CD14-positive monocyte (primary cell): ENCODE results near the gene CHD2. TPM values are rescaled to one million over a fixed set of nuclear protein-coding genes. Genes with fewer than 3 reads are reported as not detected.

Experiments
- DNase-seq, 3 donors: peaks; one replicate each; pipeline ENCODE4 v3.0.0-alpha.2; 2011 to 2022
- H2AFZ ChIP-seq: 2 replicates; pipeline ENCODE4 v1.6.0; 2012; ENCODE audit warnings: mild to moderate bottlenecking, low read depth, low read length, inconsistent platforms; ENCODE audit not compliant: insufficient read depth, poor library complexity, severe bottlenecking
- H3K27ac ChIP-seq, 2 donors: 1 replicate in 1 of 2; 2 replicates in 1 of 2; pipeline ENCODE4 v1.5.1; 2012 to 2013; ENCODE audit warnings: low read length in 2 of 2, control low read depth in 1 of 2, inconsistent platforms in 1 of 2, low read depth in 1 of 2, mild to moderate bottlenecking in 1 of 2
- H3K27me3 ChIP-seq, 2 donors: one replicate each; pipeline versions ENCODE4 v1.6.0 to v1.6.1; 2011 to 2013; ENCODE audit warnings: low read length in 2 of 2; ENCODE audit not compliant: control insufficient read depth in 2 of 2, insufficient read depth in 2 of 2
- H3K36me3 ChIP-seq, 2 donors: replicated peaks in 1 of 2; 1 replicate in 1 of 2; 2 replicates in 1 of 2; pipeline versions ENCODE4 v1.5.1 to v1.6.1; 2012 to 2013; ENCODE audit warnings: low read length in 2 of 2, control low read depth in 1 of 2, inconsistent platforms in 1 of 2, mild to moderate bottlenecking in 1 of 2; ENCODE audit not compliant: insufficient read depth in 2 of 2, control insufficient read depth in 1 of 2
- H3K4me1 ChIP-seq, 2 donors: 1 replicate in 1 of 2; 2 replicates in 1 of 2; pipeline versions ENCODE4 v1.5.1 to v1.6.1; 2012 to 2013; ENCODE audit warnings: low read length in 2 of 2, control low read depth in 1 of 2, inconsistent platforms in 1 of 2, mild to moderate bottlenecking in 1 of 2, moderate library complexity in 1 of 2; ENCODE audit not compliant: insufficient read depth in 2 of 2, control insufficient read depth in 1 of 2
- H3K4me2 ChIP-seq: replicated peaks from 2 replicates; pipeline ENCODE3; 2012; ENCODE audit warnings: low read length, moderate library complexity, mild to moderate bottlenecking; ENCODE audit not compliant: poor library complexity, severe bottlenecking; ENCODE audit errors: extremely low read depth
- H3K4me3 ChIP-seq, 3 experiments: fragments of 200-600 bp in 1 of 3; sonication (generic) in 1 of 3; replicated peaks in 1 of 3; 1 replicate in 2 of 3; 2 replicates in 1 of 3; pipeline ENCODE4 v1.5.1; 2011 to 2013; ENCODE audit warnings: low read length in 3 of 3, mild to moderate bottlenecking in 3 of 3, control low read depth in 2 of 3, low read depth in 2 of 3, inconsistent platforms in 1 of 3, moderate library complexity in 1 of 3
- H3K79me2 ChIP-seq: 2 replicates; pipeline ENCODE4 v1.6.0; 2012; ENCODE audit warnings: mild to moderate bottlenecking, control low read depth, inconsistent platforms, low read length, moderate library complexity; ENCODE audit not compliant: insufficient read depth
- H3K9ac ChIP-seq: 2 replicates; pipeline ENCODE4 v1.6.0; 2017; ENCODE audit warnings: low read length, mild to moderate bottlenecking; ENCODE audit not compliant: insufficient read depth, poor library complexity, severe bottlenecking
- H3K9me3 ChIP-seq, 2 donors: replicated peaks in 1 of 2; 1 replicate in 1 of 2; 2 replicates in 1 of 2; pipeline versions ENCODE4 v1.5.1 to v1.6.1; 2012 to 2013; ENCODE audit warnings: low read length in 2 of 2, control low read depth in 1 of 2; ENCODE audit not compliant: control insufficient read depth in 1 of 2, insufficient read depth in 1 of 2
- H4K20me1 ChIP-seq: 2 replicates; pipeline ENCODE4 v1.6.0; 2012; ENCODE audit warnings: mild to moderate bottlenecking, low read length, control low read depth, moderate library complexity; ENCODE audit not compliant: insufficient read depth
- H3K27ac Mint-ChIP-seq, 7 donors: one replicate each; pipeline ENCODE4 v1.8.0; 2020; ENCODE audit warnings: mild to moderate bottlenecking in 7 of 7, mixed read lengths in 7 of 7, moderate library complexity in 6 of 7, inconsistent platforms in 2 of 7
- H3K27me3 Mint-ChIP-seq, 3 donors: one replicate each; pipeline ENCODE4 v1.8.0; 2021 to 2022; ENCODE audit warnings: low read depth in 3 of 3, mild to moderate bottlenecking in 3 of 3, mixed read lengths in 3 of 3, moderate library complexity in 3 of 3, inconsistent platforms in 1 of 3
- H3K36me3 Mint-ChIP-seq, 2 donors: one replicate each; pipeline ENCODE4 v1.8.0; 2020; ENCODE audit warnings: mixed read lengths in 2 of 2, inconsistent platforms in 1 of 2, mild to moderate bottlenecking in 1 of 2
- H3K4me1 Mint-ChIP-seq: one replicate; pipeline ENCODE4 v1.8.0; 2020; ENCODE audit warnings: mild to moderate bottlenecking, mixed read lengths
- H3K4me3 Mint-ChIP-seq, 2 donors: one replicate each; pipeline ENCODE4 v1.8.0; 2020; ENCODE audit warnings: mild to moderate bottlenecking in 2 of 2, mixed read lengths in 2 of 2, moderate library complexity in 1 of 2
- H3K9me3 Mint-ChIP-seq, 7 donors: one replicate each; pipeline ENCODE4 v1.8.0; 2020 to 2022; ENCODE audit warnings: mixed read lengths in 7 of 7, mild to moderate bottlenecking in 6 of 7, moderate library complexity in 6 of 7, inconsistent platforms in 2 of 7
- WGBS: methylation state at CpG from one replicate; pipeline ENCODE4 v1.1.5; 2013; ENCODE audit warnings: missing lambda C conversion rate; ENCODE audit not compliant: insufficient coverage; 5-methylcytosine and 5-hydroxymethylcytosine counted together
- intact Hi-C, 2 donors: fragments of 100-400 bp; cut with micrococcal nuclease; formaldehyde crosslinking; loops; one replicate each; pipeline versions ENCODE4 v1.15.0 to v1.15.1; 2023
- polyA plus RNA-seq, 3 donors: library from polyadenylated mRNA; depleted of rRNA in 1 of 3; unstranded in 2 of 3; stranded (reverse) in 1 of 3; fragments of 300-500 nt in 2 of 3; fragments of >200 nt in 1 of 3; fragmentation: Illumina TruSeq in 2 of 3; gene quantifications; 1 replicate in 2 of 3; 2 replicates in 1 of 3; pipeline ENCODE4 v1.2.3, GENCODE V29; 2012 to 2021
- TF ChIP-seq, protein P1 (sequence below): fragments of 200-600 bp; IDR thresholded peaks from one replicate; pipeline ENCODE4 v1.8.0; 2022; ENCODE audit warnings: antibody characterized with exemption, mild to moderate bottlenecking

The CHD2 gene
- polyA plus RNA-seq, 3 donors = 9.6 to 61.2 (median 11.4) TPM

- Histone ChIP-seq H2AFZ (no peak overlapping the region), H4K20me1 (no peaks in the 10 kb centered on the region), H3K4me2 (no peak overlapping the region), H3K9me3 (no peaks in the 10 kb centered on the region), H3K27ac (no peak overlapping the region), H3K79me2 (peaks cover 7% of the 10 kb centered on the region), H3K9ac (no peak overlapping the region), H3K36me3 (no peaks in the 10 kb centered on the region), H3K4me1 (peaks cover 18 to 26% of the 10 kb centered on the region in 2 donors), H3K4me3 (no peak overlapping the region), H3K27me3 (no peaks in the 10 kb centered on the region)
- peaks cover 0 to 2% (median 1%) of the 10 kb centered on the region in 3 donors for H3K27me3 Mint-ChIP-seq
- TF ChIP-seq, protein P1, sequence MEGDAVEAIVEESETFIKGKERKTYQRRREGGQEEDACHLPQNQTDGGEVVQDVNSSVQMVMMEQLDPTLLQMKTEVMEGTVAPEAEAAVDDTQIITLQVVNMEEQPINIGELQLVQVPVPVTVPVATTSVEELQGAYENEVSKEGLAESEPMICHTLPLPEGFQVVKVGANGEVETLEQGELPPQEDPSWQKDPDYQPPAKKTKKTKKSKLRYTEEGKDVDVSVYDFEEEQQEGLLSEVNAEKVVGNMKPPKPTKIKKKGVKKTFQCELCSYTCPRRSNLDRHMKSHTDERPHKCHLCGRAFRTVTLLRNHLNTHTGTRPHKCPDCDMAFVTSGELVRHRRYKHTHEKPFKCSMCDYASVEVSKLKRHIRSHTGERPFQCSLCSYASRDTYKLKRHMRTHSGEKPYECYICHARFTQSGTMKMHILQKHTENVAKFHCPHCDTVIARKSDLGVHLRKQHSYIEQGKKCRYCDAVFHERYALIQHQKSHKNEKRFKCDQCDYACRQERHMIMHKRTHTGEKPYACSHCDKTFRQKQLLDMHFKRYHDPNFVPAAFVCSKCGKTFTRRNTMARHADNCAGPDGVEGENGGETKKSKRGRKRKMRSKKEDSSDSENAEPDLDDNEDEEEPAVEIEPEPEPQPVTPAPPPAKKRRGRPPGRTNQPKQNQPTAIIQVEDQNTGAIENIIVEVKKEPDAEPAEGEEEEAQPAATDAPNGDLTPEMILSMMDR = no peak
- no peaks in the 10 kb centered on the region for H3K36me3 Mint-ChIP-seq
- WGBS = 100% methylated on average over 2 of the region's 5 CpGs
- H3K4me3 Mint-ChIP-seq = no peak overlapping the region
- no peak overlapping the region for H3K27ac Mint-ChIP-seq
- peaks cover 0 to 2% (median 0%) of the 10 kb centered on the region in 7 donors for H3K9me3 Mint-ChIP-seq
- H3K4me1 Mint-ChIP-seq = peaks cover 26% of the 10 kb centered on the region
- intact Hi-C loops = no loop called here
- DNase-seq = no peak
Observed at GRCh38 chr15:92877000-92877399, 23.1 kb upstream of the CHD2 start.

GRCh38 chr15:92877416-92877815, 22.7 kb upstream of the CHD2 start:
- H3K36me3 Mint-ChIP-seq = no peaks in the 10 kb centered on the region
- H4K20me1 ChIP-seq = no peaks in the 10 kb centered on the region
- peaks cover 7% of the 10 kb centered on the region for H3K79me2 ChIP-seq
- no peak overlapping the region for H3K4me3 ChIP-seq
- no peak overlapping the region for H3K4me3 Mint-ChIP-seq
- H3K27ac Mint-ChIP-seq = no peak overlapping the region
- peaks cover 0 to 2% (median 0%) of the 10 kb centered on the region in 7 donors for H3K9me3 Mint-ChIP-seq
- no peak overlapping the region for H3K27ac ChIP-seq
- intact Hi-C loops = no loop called here
- TF ChIP-seq, protein P1 = no peak
- H3K36me3 ChIP-seq = no peaks in the 10 kb centered on the region
- no peak for DNase-seq
- H2AFZ ChIP-seq = no peak overlapping the region
- whole genome bisulfite sequencing = no CpG with 5 or more reads among the region's 2 CpGs
- H3K9me3 ChIP-seq = no peaks in the 10 kb centered on the region
- no peak overlapping the region for H3K4me2 ChIP-seq
- H3K27me3 Mint-ChIP-seq = peaks cover 0 to 1% (median 1%) of the 10 kb centered on the region in 3 donors
- H3K4me1 Mint-ChIP-seq = peaks cover 28% of the 10 kb centered on the region
- H3K9ac ChIP-seq = no peak overlapping the region
- H3K4me1 ChIP-seq = peaks cover 20 to 28% of the 10 kb centered on the region in 2 donors
- H3K27me3 ChIP-seq = no peaks in the 10 kb centered on the region
